OCI-LY1 (cell line): ENCODE data around the gene FAM9C.

Experiments used
- H2AFZ ChIP-seq: fragments of 200-600 bp; sonication (generic), shearing (Covaris generic); 2 replicates; pipeline ENCODE4 v1.6.0; 2014; ENCODE audit warnings: antibody characterized with exemption, mild to moderate bottlenecking, low read length
- H3F3A ChIP-seq: fragments of 200-600 bp; sonication (generic), shearing (Covaris generic); 2 replicates; pipeline ENCODE4 v1.6.0; 2014; ENCODE audit warnings: mild to moderate bottlenecking, antibody characterized with exemption, low read length, moderate library complexity; ENCODE audit not compliant: insufficient read depth
- H3K27ac ChIP-seq: fragments of 200-600 bp; sonication (generic); 2 replicates; pipeline ENCODE4 v1.5.1; 2014; ENCODE audit warnings: low read length, mixed run types, mild to moderate bottlenecking, low read depth; ENCODE audit not compliant: poor library complexity, severe bottlenecking
- H3K27me3 ChIP-seq: fragments of 200-600 bp; sonication (generic); 2 replicates; pipeline ENCODE4 v1.6.0; 2014; ENCODE audit warnings: antibody characterized with exemption, mild to moderate bottlenecking, low read length, moderate library complexity; ENCODE audit not compliant: insufficient read depth
- H3K36me3 ChIP-seq: fragments of 200-600 bp; sonication (generic); 2 replicates; pipeline ENCODE4 v1.6.1; 2014; ENCODE audit warnings: mild to moderate bottlenecking, antibody characterized with exemption, low read length, moderate library complexity, mixed read lengths; ENCODE audit not compliant: insufficient read depth
- H3K4me1 ChIP-seq: fragments of 200-600 bp; sonication (generic); 2 replicates; pipeline ENCODE4 v1.5.1; 2014; ENCODE audit warnings: mild to moderate bottlenecking, low read length, moderate library complexity; ENCODE audit not compliant: insufficient read depth, severe bottlenecking
- H3K4me2 ChIP-seq: fragments of 200-600 bp; sonication (generic), shearing (Covaris generic); 2 replicates; pipeline ENCODE4 v1.6.1; 2014; ENCODE audit warnings: low read length
- H3K4me3 ChIP-seq: fragments of 200-600 bp; sonication (generic); 2 replicates; pipeline ENCODE4 v1.5.1; 2014; ENCODE audit warnings: low read length, low read depth, mild to moderate bottlenecking, mixed read lengths; ENCODE audit not compliant: poor library complexity, severe bottlenecking
- H3K79me2 ChIP-seq: fragments of 200-600 bp; shearing (Covaris generic); 2 replicates; pipeline ENCODE4 v1.6.1; 2016; ENCODE audit warnings: mixed run types, low read length, mixed read lengths; ENCODE audit not compliant: insufficient read depth
- H3K9ac ChIP-seq: fragments of 200-600 bp; sonication (generic), shearing (Covaris generic); 2 replicates; pipeline ENCODE4 v1.6.1; 2014; ENCODE audit warnings: mild to moderate bottlenecking, low read length, mixed read lengths
- H3K9me2 ChIP-seq: fragments of 200-600 bp; sonication (generic), shearing (Covaris generic); 2 replicates; pipeline ENCODE4 v1.6.1; 2014; ENCODE audit warnings: low read depth, mild to moderate bottlenecking, low read length, mixed read lengths
- H3K9me3 ChIP-seq: fragments of 200-600 bp; shearing (Covaris generic); 2 replicates; pipeline ENCODE4 v1.6.1; 2014; ENCODE audit warnings: low read length, mixed read lengths
- H4K20me1 ChIP-seq: fragments of 200-600 bp; sonication (generic), shearing (Covaris generic); 2 replicates; pipeline ENCODE4 v1.6.0; 2016; ENCODE audit warnings: mild to moderate bottlenecking, low read length; ENCODE audit not compliant: insufficient read depth
- CTCF ChIP-seq: fragments of 200-600 bp; sonication (generic), shearing (Covaris generic); IDR thresholded peaks from 2 replicates; pipeline ENCODE4 v1.5.1; 2017; ENCODE audit warnings: mild to moderate bottlenecking, antibody characterized with exemption, low read length, moderate library complexity, mixed read lengths
- EZH2 ChIP-seq: fragments of 200-600 bp; sonication (generic), shearing (Covaris generic); IDR thresholded peaks from 2 replicates; pipeline ENCODE4 v1.8.0; 2017; ENCODE audit warnings: borderline replicate concordance, mixed run types, mild to moderate bottlenecking, antibody characterized with exemption, low read length, moderate library complexity, mixed read lengths

Gene FAM9C

GRCh38 chrX:13053171-13053570, 8.8 kb upstream of the FAM9C start:
- H3K4me2 ChIP-seq, result no peak overlapping the region
- no peaks in the 10 kb centered on the region for H3K79me2 ChIP-seq
- peaks cover 14% of the 10 kb centered on the region for H3K4me1 ChIP-seq
- TF ChIP-seq EZH2 (no peak), CTCF (no peak)
- no peak overlapping the region for H3K4me3 ChIP-seq
- no peak overlapping the region for H3K9ac ChIP-seq
- no peaks in the 10 kb centered on the region for H3K9me3 ChIP-seq
- H3K9me2 ChIP-seq, result no peaks in the 10 kb centered on the region
- no peak overlapping the region for H2AFZ ChIP-seq
- no peaks in the 10 kb centered on the region for H3F3A ChIP-seq
- no peaks in the 10 kb centered on the region for H4K20me1 ChIP-seq
- no peaks in the 10 kb centered on the region for H3K27me3 ChIP-seq
- no peak overlapping the region for H3K27ac ChIP-seq
- no peaks in the 10 kb centered on the region; the same call in 1 of the 2 replicates for H3K36me3 ChIP-seq

- Histone ChIP-seq H3K9me3 (no peaks in the 10 kb centered on the region), H3F3A (no peaks in the 10 kb centered on the region), H2AFZ (no peak overlapping the region), H3K4me3 (no peak overlapping the region), H3K79me2 (no peaks in the 10 kb centered on the region), H3K9me2 (no peaks in the 10 kb centered on the region), H3K27me3 (no peaks in the 10 kb centered on the region), H4K20me1 (no peaks in the 10 kb centered on the region), H3K4me1 (peaks cover 17% of the 10 kb centered on the region), H3K9ac (no peak overlapping the region), H3K27ac (peak overlapping the region; percentile 69), H3K4me2 (no peak overlapping the region), H3K36me3 (no peaks in the 10 kb centered on the region)
- TF ChIP-seq EZH2, result no peak
- no peak for TF ChIP-seq CTCF
Observed at GRCh38 chrX:13051529-13052172, 7.2 kb upstream of the FAM9C start.

GRCh38 chrX:13051167-13051528, 6.7 kb upstream of the FAM9C start:
- TF ChIP-seq CTCF (no peak), EZH2 (no peak)
- H3K9ac ChIP-seq, result no peak overlapping the region
- H3F3A ChIP-seq, result no peaks in the 10 kb centered on the region
- H3K79me2 ChIP-seq, result no peaks in the 10 kb centered on the region
- no peaks in the 10 kb centered on the region for H3K27me3 ChIP-seq
- H3K9me3 ChIP-seq, result no peaks in the 10 kb centered on the region
- H3K9me2 ChIP-seq, result no peaks in the 10 kb centered on the region
- H3K4me2 ChIP-seq, result no peak overlapping the region
- no peaks in the 10 kb centered on the region for H4K20me1 ChIP-seq
- peak overlapping the region; percentile 69 for H3K27ac ChIP-seq
- no peaks in the 10 kb centered on the region for H3K36me3 ChIP-seq
- H3K4me3 ChIP-seq, result no peak overlapping the region
- peaks cover 22% of the 10 kb centered on the region for H3K4me1 ChIP-seq
- H2AFZ ChIP-seq, result no peak overlapping the region
